GM21529 (cell line): Measurements from ENCODE around the gene COL6A1.
"Not testable (repeated sequence)": the region's sequence is repeated elsewhere in the genome, so short reads cannot be mapped to it uniquely, and the experiment has no call there.

ENCODE experiments used
- ATAC-seq: cut with Tn5 transposase; IDR thresholded peaks from one replicate; pipeline ENCODE4 v1.9.1; 2021; ENCODE audit not compliant: unreplicated experiment

The COL6A1 gene

DNA sequence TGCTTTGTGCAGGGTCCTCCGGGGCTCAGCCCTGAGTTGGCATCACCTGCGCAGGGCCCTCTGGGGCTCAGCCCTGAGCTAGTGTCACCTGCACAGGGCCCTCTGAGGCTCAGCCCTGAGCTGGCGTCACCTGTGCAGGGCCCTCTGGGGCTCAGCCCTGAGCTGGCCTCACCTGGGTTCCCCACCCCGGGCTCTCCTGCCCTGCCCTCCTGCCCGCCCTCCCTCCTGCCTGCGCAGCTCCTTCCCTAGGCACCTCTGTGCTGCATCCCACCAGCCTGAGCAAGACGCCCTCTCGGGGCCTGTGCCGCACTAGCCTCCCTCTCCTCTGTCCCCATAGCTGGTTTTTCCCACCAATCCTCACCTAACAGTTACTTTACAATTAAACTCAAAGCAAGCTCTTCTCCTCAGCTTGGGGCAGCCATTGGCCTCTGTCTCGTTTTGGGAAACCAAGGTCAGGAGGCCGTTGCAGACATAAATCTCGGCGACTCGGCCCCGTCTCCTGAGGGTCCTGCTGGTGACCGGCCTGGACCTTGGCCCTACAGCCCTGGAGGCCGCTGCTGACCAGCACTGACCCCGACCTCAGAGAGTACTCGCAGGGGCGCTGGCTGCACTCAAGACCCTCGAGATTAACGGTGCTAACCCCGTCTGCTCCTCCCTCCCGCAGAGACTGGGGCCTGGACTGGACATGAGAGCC lies 22.7 kb downstream of the COL6A1 start:
- no peak for ATAC-seq

DNA sequence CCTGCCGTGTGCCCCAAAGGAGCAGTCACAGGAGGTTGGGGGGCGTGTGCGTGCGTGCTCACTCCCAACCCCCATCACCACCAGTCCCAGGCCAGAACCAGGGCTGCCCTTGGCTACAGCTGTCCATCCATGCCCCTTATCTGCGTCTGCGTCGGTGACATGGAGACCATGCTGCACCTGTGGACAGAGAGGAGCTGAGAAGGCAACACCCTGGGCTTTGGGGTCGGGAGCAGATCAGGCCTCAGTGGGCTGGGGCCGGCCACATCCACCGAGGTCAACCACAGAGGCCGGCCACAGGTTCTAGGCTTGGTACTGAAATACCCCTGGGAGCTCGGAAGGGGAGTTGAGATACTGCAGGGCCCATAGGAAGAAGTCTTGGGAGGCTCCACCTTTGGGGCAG lies 23.5 kb downstream of the COL6A1 start:
- ATAC-seq: no peak

DNA sequence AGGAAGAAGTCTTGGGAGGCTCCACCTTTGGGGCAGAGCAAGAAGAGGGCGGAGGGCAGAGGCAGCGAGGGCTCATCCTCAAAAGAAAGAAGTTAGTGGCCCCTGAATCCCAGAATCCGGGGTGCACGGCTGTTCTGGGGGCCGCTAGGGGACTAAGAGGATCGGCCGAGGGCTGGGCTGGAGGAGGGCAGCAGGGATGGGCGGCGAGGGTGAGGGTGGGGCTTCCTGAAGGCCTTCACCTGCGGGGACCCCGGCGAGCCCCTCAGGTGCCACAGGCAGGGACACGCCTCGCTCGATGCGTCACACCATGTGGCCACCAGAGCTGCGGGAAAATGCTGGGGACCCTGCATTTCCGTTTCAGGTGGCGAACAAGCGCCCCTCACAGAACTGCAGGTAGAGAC lies 23.9 kb downstream of the COL6A1 start:
- ATAC-seq: no peak

DNA sequence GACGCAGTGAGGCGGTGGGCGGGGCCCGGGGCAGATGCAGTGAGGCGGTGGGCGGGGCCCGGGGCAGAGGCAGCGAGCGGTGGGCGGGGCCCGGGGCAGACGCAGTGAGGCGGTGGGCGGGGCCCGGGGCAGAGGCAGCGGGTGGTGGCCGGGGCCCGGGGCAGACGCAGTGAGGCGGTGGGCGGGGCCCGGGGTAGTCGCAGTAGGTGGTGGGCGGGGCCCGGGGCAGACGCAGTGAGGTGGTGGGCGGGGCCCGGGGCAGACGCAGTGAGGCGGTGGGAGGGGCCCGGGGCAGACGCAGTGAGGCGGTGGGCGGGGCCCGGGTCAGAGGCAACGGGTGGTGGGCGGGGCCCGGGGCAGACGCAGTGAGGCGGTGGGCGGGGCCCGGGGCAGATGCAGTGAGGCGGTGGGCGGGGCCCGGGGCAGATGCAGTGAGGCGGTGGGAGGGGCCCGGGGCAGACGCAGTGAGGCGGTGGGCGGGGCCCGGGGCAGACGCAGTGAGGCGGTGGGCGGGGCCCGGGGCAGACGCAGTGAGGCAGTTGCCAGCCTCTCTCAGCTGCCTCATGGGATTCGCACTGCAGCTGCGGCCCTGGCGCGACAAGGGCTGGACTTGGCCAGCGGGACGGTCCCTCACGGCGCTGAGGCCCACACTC lies 24.4 kb downstream of the COL6A1 start:
- ATAC-seq: not testable (repeated sequence)

DNA sequence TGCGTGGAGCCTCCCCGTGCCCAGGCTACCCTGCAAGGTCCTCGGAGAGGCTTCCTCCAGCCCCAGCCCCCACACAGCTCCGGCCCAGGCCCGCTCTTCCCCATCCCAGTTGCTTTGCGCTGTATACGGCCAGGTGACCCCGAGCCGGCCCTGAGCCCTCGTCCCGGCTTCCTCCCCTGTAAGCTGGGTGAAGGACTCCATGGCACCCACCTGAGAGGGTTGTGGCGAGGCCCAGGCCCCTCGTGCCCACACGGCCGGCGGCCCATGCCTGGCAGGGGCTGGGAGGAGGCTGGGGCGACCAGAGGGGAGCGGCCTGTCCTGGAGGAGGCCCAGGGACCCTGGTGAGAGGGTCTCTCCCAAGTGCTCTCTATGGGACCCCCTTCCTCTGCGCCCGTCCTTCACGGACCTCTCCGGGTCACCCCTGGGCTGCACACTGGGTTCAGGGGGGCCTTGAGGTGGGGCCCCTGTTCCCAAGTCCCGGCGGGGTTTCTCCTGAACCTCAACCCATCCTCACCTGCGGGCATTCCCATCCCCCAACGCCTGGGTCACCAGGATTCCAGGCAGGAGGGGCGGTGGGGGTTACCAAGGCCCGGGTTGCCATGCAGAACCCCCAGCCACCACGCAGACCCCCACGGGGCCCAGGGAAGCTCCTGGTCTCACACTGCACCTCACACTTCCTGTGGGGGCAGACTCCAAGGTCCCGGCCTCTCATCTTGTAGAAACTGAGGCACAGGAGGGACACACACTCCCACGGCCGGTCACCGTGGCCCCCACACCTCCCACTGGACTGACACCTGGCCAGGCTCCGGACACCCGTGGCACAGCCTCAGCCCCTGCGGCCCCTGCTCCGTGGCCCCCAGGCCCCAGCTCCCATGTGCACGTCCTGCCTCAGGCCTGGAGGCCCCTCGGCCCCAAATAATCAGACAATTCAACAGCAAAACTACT lies 25.2 kb downstream of the COL6A1 start:
- no peak for ATAC-seq

DNA sequence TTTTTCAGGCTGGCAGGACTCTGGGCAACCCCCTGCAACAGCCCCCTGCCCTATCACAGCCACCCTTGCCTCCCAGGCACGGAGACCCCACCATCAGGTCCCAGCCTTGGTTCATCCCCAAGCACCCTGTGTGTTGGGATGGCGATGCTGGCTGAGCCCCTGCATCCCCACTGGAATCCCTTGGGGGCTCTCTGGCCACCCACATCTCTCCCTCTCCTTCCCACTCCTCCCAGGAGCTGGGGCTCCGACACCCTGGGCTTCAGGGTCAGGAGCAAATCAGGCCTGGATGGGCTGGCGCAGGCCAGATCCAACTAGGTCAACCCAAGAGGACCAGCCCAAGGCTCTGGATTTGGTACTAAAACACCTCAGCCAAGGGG lies 25.9 kb downstream of the COL6A1 start:
- no peak for ATAC-seq

DNA sequence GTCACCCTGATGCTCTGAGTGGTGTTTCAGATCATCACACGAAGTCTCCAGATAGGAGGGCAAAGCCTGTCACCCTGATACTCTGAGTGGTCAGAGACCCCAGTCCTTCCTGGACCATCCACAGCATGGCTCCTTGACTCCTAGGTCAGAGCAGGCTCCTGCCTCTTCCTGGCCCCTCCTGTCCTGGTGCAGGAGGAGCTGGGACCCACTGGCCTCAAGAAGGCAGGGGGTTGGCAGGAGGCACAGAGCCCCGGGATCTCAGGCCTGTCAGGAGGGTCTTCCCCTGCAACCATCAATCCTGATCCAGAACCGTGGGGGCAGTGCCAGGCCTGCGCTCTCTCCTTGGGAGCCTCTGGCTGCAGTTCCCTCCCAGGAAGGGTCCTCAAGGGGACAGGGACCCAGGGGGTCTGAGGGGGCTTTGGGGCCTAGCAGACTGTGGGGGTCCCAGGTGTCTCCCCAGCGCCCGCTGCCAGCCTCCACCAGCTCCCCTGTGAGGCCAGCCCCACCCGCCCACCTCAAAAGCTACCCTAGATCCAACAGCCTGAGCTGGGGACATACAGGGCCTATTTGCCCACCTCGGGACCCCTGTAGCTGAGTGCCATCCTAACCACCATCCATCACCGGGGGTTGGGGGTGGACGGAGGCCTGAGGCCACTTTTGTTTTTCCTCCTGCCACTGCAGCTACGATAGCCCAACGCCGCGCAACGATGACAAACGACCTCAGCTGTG lies 27.5 kb downstream of the COL6A1 start:
- no peak for ATAC-seq

DNA sequence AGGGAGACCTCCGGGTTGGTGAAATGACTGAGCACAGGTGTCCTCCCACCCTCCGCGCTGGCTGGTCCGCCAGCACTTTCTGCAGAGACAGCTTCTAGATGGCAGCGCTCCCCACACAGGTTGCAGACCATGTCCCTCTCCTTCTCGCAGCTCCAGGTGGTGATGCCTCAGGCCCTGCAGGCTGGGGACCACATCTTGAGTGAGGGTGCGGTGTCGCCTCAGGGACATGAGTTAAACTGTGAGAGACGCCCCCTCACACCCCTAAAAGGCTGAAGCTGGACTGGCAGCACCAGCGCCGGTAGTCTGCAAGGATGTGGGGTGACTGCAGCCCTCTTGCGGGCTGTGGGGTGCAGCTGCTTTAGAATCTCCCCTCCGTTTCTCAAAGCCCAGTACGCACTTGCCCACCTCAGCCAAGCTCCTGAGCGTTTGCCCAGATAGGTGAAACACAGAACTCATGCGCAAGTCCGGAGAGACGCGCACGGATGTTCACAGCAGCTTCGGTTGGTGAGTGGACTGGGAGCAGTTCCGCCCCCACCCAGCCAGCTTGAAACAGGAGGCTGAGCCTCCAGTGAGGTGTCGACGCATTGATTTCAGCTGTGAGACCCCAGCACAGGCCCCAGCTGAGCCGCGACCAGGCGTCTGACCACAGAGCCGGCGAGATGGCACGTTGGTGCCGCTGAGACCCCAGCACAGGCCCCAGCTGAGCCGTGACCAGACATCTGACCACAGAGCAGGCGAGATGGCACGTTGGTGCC lies 28.6 kb downstream of the COL6A1 start:
- ATAC-seq: no peak

DNA sequence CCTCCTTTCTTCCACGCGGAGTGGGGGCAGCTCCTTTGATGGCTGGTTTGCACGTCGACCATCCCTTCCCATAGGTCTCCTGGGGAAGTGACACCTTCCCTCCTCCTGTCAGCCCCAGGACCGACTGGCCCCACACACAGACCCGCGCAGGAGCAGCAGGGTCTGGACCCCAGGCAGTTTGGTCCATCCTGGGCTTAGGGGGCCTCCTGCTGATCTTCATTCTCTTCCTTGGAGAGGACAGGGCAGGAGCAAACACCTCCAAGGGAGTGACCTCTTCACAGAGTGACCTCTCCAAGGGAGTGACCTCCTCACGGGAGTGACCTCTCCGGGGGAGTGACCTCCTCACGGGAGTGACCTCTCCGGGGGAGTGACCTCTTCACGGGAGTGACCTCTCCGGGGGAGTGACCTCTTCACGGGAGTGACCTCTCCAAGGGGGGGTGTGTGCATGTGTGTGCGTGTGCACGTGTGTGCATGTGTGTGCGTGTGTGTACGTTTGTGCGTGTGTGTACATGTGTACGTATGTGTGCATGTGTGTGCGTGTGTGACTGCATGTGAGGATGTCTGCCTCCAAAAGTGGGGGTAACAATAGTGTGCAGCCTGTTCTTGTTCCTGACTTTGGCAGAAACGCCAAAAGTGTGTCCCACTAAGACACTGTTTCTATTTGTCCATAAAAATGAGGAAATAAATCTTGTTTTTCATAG lies 29.8 kb downstream of the COL6A1 start:
- ATAC-seq: no peak

DNA sequence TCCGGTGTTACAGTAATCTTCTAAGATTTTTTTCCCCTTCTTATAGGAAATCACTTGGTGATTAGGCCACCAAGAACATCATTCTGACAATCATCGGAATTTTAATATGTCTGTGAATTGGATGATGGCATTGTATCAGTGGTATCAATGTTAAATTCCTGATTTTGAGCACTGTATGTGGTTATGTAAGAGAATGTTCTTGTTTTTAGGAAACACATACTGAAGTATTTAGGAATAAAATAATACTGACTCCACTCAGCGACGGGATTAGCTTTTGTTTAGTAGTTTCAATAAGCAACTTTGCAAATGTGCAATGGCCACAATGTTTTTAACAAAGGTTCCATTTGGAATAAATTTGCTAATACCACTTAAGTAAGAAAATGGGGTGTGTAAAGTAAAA lies 30.6 kb downstream of the COL6A1 start:
- ATAC-seq: no peak

DNA sequence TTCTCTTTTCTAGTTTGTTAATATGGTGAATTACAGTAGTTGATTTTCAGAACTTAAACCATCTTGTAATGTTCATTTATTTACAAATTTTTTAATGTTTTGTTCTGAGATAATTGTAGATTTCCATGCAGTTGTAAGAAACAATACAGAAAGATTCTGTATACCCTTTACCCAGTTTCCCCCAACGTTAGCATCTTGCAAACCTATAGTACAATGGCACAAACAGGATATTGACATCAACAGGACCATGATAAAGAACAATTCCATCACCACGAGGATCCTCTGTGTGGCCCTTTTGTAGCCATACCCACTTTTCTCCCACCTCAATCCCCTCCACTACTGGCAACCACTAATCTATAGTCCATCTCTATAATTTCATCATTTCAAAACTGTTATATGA lies 33.3 kb downstream of the COL6A1 start:
- ATAC-seq: no peak

DNA sequence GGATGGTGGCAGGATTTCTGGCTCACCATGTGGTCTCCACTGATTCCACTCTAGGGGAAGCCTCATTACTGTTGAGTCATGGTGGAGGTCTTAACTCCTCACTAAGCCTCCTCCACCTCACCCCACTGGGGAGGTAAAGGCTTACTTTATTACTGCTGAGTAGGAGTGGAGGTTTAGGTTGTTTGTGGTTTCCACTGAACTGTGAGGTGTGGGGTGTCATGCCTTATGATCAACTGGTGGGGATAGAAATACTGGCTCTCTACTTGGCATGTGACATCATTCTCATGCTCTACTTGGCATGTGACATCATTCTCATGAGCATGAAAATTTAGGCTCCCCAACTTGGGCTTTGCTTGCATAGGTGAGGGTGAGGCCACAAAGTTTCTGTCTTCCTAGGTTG lies 35.6 kb downstream of the COL6A1 start:
- no peak for ATAC-seq

DNA sequence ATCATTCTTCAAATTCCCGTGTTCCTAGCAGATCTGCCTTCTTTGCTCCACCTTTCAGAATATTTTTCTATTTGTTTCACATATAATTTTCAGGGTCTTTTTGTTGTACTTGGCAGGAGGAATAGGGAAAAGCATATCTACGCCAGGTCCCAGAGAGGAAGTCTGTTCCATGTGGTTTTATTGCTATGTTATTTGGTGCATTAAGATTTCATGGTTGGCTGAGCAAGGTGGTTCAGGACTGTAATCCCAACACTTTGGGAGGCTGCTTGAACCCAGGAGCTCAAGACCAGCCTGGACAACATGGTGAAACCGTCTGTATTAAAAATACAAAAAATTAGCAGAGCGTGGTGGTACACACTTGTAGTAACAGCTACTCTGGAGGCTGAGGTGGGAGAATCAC lies 36.1 kb downstream of the COL6A1 start:
- ATAC-seq: no peak

DNA sequence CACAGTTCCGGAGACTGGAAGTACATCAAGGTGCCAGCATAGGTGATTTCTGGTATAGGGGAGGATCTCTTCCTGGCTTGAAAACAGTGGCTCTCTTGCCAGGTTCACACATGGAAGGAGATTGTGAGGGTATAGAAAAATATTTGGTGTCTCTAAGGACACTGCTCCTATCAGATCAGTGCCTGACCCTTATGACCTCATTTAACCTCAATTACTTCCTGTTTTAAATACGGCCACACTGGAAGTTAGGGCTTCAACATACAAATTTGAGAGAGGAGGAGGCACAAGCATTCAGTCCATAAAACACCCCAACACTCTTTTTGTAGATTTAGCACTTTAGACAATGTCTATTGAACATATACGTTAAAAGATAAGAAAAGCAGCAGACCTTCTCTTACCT lies 37.0 kb downstream of the COL6A1 start:
- no peak for ATAC-seq

DNA sequence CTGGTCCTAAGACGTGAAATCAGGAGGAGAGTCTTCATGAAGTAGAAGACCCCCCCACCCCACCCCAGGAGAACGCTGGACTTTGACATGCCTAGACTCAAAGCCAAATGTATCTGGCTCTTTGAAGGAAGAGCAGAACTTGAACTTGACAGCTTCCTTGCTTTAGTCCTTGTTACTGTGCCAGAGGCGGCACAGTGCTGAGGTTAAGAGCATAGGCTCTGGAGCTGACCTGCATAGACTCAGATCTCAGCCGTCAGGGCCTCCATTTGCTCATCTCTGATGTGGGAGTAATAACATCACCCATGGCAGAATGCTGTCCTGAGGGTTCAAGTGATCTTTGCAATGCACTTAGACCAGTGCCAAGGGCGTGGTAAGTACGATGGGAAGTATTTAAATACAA lies 39.0 kb downstream of the COL6A1 start:
- no peak for ATAC-seq

DNA sequence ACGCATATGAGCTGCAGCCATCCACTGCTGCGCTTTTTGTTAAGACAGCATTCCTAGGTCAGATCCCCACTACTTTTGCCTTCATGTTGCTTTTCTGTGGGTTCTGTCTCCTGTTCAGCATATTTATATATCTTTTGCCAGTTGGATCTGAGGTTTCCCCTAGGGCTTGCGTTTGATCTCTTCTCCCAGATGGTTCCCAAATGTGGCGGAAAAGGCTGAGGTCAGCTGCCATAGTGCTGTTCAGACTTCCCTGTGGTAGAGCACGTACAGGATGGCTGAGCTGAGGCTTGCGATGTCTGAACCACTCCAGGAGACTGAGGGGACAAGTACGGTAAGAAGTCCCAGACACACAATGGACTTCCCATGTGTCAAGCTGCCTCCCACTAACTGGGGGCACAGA lies 39.8 kb downstream of the COL6A1 start:
- no peak for ATAC-seq

DNA sequence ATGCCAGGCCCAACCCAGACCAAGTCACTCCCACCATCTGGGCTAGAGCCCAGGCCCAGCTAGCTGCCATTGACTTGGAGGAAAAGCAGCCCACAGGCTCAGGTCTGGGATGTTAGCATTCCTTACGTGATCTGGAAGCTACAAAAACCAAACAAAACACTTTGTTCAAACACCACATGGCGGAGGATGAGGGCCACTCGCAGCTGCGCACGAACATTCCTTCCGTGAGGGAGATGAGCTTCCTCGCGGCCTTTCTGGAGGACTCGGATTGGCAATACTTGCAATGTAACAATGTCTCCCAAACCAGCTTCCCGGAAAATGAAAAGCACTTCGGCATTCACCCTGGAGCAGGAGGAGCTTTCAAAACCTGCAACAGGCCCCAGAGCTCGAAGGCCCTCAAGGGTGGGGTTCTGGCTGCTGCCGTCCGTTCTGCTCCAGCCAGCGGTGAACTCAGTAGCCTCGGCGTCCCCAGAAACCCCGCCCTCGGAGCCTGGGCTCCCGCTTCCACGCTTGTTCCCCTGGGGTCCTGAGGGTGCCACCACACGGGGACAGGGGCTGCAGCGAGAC lies 40.5 kb downstream of the COL6A1 start:
- ATAC-seq: no peak

DNA sequence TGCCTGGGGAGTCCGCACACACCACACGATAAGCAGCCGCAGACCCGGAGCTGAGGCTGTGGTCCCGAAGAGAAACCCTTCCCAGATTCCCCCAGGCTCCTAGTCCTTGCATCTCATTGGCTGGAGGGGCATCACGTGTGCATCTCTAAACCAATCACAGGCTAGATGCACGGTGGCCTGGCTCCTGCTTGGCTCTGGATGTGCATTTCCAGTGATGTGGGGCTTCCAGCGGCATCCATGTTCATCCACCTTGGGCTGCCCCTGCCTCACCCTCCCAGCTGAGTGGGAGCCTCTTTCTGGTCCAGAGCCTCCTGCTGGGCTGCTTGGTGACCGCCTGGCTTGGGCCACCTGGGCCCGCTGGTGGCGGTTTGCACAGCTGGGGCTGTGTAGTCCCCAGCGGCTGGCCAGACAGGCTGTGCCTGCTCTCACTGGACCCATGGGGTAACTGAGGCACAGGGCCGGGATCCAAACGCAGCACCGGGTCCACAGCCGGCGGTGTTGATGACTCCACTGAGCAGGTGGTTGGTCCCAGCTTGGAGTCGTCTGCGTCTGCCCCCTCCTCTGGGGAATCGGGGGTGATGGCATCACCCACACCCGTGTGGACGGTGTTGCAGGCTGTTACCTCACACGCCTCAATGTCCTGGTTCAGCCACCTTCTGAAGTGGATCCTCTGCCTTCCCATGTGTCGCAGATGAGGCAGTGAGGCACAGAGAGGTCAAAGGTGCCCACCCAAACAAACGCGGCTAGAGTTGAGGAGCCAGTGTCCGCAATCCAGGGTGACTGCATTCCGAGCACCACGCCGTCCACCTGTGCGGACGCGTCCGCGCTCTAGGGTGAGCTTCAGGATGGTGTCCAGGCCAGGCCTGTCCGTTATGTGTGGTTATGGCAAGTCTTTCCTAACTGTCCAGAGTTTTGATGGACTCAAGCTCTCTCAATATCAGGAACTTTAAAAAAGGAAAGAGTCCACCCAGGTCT lies 41.3 kb downstream of the COL6A1 start:
- no peak for ATAC-seq
